Large intestine (tissue), 3 donors: ENCODE results near the gene LATS2. TPM values are rescaled to one million over a fixed set of nuclear protein-coding genes. Genes with fewer than 3 reads are reported as not detected.
A peak's percentile ranks its signal among the peaks of the same experiment; 100 is the strongest.
"Not testable (repeated sequence)": the region's sequence is repeated elsewhere in the genome, so short reads cannot be mapped to it uniquely, and the experiment has no call there.

Source experiments
- DNase-seq, 2 donors: peaks; one replicate each; pipeline versions ENCODE4 v3.0.0 to v3.0.0-alpha.2; 2013
- H3K27ac ChIP-seq: one replicate; pipeline ENCODE4 v1.5.1; 2013; ENCODE audit warnings: low read length
- H3K27me3 ChIP-seq: 2 replicates; pipeline ENCODE4 v1.6.1; 2013; ENCODE audit warnings: low read length; ENCODE audit not compliant: control insufficient read depth, insufficient read depth
- H3K36me3 ChIP-seq: 2 replicates; pipeline ENCODE4 v1.6.1; 2013; ENCODE audit warnings: low read length; ENCODE audit not compliant: control insufficient read depth, insufficient read depth
- H3K4me1 ChIP-seq: one replicate; pipeline ENCODE4 v1.6.1; 2013; ENCODE audit warnings: low read length; ENCODE audit not compliant: control insufficient read depth, insufficient read depth
- H3K4me3 ChIP-seq: one replicate; pipeline ENCODE4 v1.5.1; 2013; ENCODE audit warnings: low read length
- H3K9me3 ChIP-seq: one replicate; pipeline ENCODE4 v1.6.1; 2013; ENCODE audit warnings: mild to moderate bottlenecking, low read depth, low read length, moderate library complexity; ENCODE audit not compliant: control insufficient read depth
- WGBS: methylation state at CpG from one replicate; pipeline ENCODE4 v1.1.5; 2013; ENCODE audit warnings: low lambda C conversion rate; ENCODE audit not compliant: insufficient coverage; 5-methylcytosine and 5-hydroxymethylcytosine counted together
- polyA plus RNA-seq: library from polyadenylated mRNA; unstranded; fragments of 120-200 nt; gene quantifications from one replicate; pipeline ENCODE4 v1.2.1, GENCODE V29; 2013

The LATS2 gene
- polyA plus RNA-seq, 1 donor = 7.4 TPM

GRCh38 chr13:20942938-20943559 lies 118.3 kb downstream of the LATS2 start:
- H3K4me3 ChIP-seq = no peak overlapping the region
- H3K4me1 ChIP-seq = peaks cover 12% of the 10 kb centered on the region
- DNase-seq = no peak
- no peaks in the 10 kb centered on the region for H3K9me3 ChIP-seq
- H3K27me3 ChIP-seq = peaks cover 23% of the 10 kb centered on the region
- H3K36me3 ChIP-seq = no peaks in the 10 kb centered on the region
- 83% methylated on average over 1 of the region's 22 CpGs for WGBS
- no peak overlapping the region for H3K27ac ChIP-seq

GRCh38 chr13:20940511-20940910 lies 120.9 kb downstream of the LATS2 start:
- not testable (repeated sequence) for DNase-seq, H3K27me3 ChIP-seq, H3K27ac ChIP-seq, H3K9me3 ChIP-seq, H3K36me3 ChIP-seq, H3K4me3 ChIP-seq
- peaks cover 12% of the 10 kb centered on the region for H3K4me1 ChIP-seq
- WGBS = no CpG with 5 or more reads among the region's 10 CpGs

GRCh38 chr13:20940083-20940482 lies 121.3 kb downstream of the LATS2 start:
- H3K4me1 ChIP-seq = peaks cover 12% of the 10 kb centered on the region
- H3K27ac ChIP-seq = no peak overlapping the region
- no peak overlapping the region for H3K4me3 ChIP-seq
- no CpG with 5 or more reads among the region's 3 CpGs for WGBS
- no peaks in the 10 kb centered on the region for H3K9me3 ChIP-seq
- H3K36me3 ChIP-seq = no peaks in the 10 kb centered on the region
- peak in 1 of 2 donors; percentile 20 for DNase-seq
- H3K27me3 ChIP-seq = peaks cover 2% of the 10 kb centered on the region

- no peak for DNase-seq
- Histone ChIP-seq H3K36me3 (no peaks in the 10 kb centered on the region), H3K27ac (no peak overlapping the region), H3K4me3 (no peak overlapping the region), H3K4me1 (peaks cover 12% of the 10 kb centered on the region), H3K9me3 (no peaks in the 10 kb centered on the region), H3K27me3 (no peaks in the 10 kb centered on the region)
- WGBS = no CpG with 5 or more reads among the region's 4 CpGs
Measured at GRCh38 chr13:20939662-20940061, 121.7 kb downstream of the LATS2 start.

- no peak overlapping the region for H3K27ac ChIP-seq
- H3K9me3 ChIP-seq = no peaks in the 10 kb centered on the region
- no peak overlapping the region for H3K4me3 ChIP-seq
- no peak for DNase-seq
- WGBS = no CpG with 5 or more reads among the region's 6 CpGs
- H3K27me3 ChIP-seq = no peaks in the 10 kb centered on the region
- no peaks in the 10 kb centered on the region for H3K36me3 ChIP-seq
- peaks cover 11% of the 10 kb centered on the region for H3K4me1 ChIP-seq
Measured at GRCh38 chr13:20938302-20938701, 123.1 kb downstream of the LATS2 start.

- Histone ChIP-seq H3K36me3 (no peaks in the 10 kb centered on the region), H3K9me3 (no peaks in the 10 kb centered on the region), H3K27me3 (no peaks in the 10 kb centered on the region), H3K4me3 (no peak overlapping the region), H3K4me1 (no peaks in the 10 kb centered on the region), H3K27ac (no peak overlapping the region)
- 73% methylated on average over 2 of the region's 4 CpGs for WGBS
- DNase-seq = no peak
Measured at GRCh38 chr13:20927596-20928257, 133.7 kb downstream of the LATS2 start.

- no CpG with 5 or more reads among the region's 13 CpGs for WGBS
- not testable (repeated sequence) for H3K9me3 ChIP-seq, DNase-seq, H3K4me3 ChIP-seq, H3K4me1 ChIP-seq, H3K36me3 ChIP-seq, H3K27me3 ChIP-seq, H3K27ac ChIP-seq
Measured at GRCh38 chr13:20925395-20925790, 136.0 kb downstream of the LATS2 start.

- Histone ChIP-seq H3K9me3 (no peaks in the 10 kb centered on the region), H3K4me3 (no peak overlapping the region), H3K27ac (no peak overlapping the region), H3K27me3 (no peaks in the 10 kb centered on the region), H3K4me1 (no peaks in the 10 kb centered on the region), H3K36me3 (no peaks in the 10 kb centered on the region)
- peak; percentile 51 to 65 for DNase-seq
- 0% methylated on average over 1 of the region's 3 CpGs for WGBS
Measured at GRCh38 chr13:20924758-20925394, 136.5 kb downstream of the LATS2 start.

- WGBS = no CpG with 5 or more reads among the region's 4 CpGs
- no peak overlapping the region for H3K27ac ChIP-seq
- H3K4me3 ChIP-seq = no peak overlapping the region
- no peaks in the 10 kb centered on the region for H3K36me3 ChIP-seq
- H3K9me3 ChIP-seq = no peaks in the 10 kb centered on the region
- no peak for DNase-seq
- H3K4me1 ChIP-seq = no peaks in the 10 kb centered on the region
- H3K27me3 ChIP-seq = no peaks in the 10 kb centered on the region
Measured at GRCh38 chr13:20923272-20923671, 138.1 kb downstream of the LATS2 start.
